ENCODE data around the gene CCNYL1. TPM values are rescaled to one million over a fixed set of nuclear protein-coding genes. Genes with fewer than 3 reads are reported as not detected.
"Not testable (repeated sequence)": the region's sequence is repeated elsewhere in the genome, so short reads cannot be mapped to it uniquely, and the experiment has no call there.

The CCNYL1 gene
- total RNA-seq, 1 experiment from 2014 or later: 7.0 TPM

DNA sequence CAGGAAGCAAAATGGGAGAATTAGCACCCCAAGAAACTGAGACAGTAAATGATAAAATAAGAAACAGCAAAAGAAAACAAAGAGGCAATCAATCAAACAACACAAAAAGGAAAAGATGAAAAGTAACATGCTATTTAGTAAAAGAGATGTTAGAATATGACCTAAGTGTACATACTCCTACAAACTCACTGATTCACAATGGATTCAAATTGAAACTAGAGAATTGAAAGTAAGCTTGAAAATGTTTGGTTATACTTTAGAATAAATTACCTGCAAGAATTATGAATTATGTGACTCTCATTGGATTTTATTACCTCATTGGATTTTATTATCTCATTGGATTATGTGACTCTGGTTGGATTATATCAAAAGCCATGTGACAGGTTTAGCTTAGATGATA is 22.8 kb upstream of the CCNYL1 start:
- H3K9me3 ChIP-seq (replicated peaks): no peaks in the 10 kb centered on the region
- H3K4me1 ChIP-seq (replicated peaks): peaks cover 9% of the 10 kb centered on the region
- no peak for DNase-seq (ENCODE audit: low read depth in 1 of 2, low spot score in 2 of 2)
- no peaks in the 10 kb centered on the region for H3K27me3 ChIP-seq (replicated peaks)
- H3K36me3 ChIP-seq: no peaks in the 10 kb centered on the region
- no peak overlapping the region for H3K4me3 ChIP-seq
- no peak overlapping the region for H3K27ac ChIP-seq

DNA sequence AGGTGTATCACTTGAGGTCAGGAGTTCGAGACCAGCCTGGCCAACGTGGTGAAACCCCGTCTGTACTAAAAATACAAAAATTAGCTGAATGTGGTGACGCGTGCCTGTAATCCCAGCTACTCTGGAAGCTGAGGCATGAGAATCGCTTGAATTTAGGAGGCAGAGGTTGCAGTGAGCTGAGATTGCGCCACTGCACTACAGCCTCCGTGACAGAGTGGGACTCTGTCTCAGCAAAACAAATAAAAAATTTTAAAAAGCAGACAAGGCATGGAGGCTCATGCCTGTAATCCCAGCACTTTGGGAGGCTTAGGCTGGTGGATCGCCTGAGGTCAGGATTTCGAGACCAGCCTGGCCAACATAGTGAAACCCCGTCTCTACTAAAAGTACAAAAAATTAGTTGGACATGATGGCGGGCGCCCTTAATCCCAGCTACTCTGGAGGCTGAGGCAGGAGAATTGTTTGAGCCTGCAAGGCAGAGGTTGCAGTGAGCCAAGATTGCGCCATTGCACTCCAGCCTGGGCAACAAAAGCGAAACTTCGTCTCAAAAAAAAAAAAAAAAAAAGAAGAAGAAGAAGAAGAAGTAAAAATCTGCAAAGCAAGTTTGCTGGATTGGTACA is 20.5 kb upstream of the CCNYL1 start:
- not testable (repeated sequence) for H3K27me3 ChIP-seq (replicated peaks); H3K9me3 ChIP-seq (replicated peaks); H3K4me3 ChIP-seq; H3K4me1 ChIP-seq (replicated peaks); H3K27ac ChIP-seq; H3K36me3 ChIP-seq; DNase-seq (ENCODE audit: low read depth in 1 of 2, low spot score in 2 of 2)

DNA sequence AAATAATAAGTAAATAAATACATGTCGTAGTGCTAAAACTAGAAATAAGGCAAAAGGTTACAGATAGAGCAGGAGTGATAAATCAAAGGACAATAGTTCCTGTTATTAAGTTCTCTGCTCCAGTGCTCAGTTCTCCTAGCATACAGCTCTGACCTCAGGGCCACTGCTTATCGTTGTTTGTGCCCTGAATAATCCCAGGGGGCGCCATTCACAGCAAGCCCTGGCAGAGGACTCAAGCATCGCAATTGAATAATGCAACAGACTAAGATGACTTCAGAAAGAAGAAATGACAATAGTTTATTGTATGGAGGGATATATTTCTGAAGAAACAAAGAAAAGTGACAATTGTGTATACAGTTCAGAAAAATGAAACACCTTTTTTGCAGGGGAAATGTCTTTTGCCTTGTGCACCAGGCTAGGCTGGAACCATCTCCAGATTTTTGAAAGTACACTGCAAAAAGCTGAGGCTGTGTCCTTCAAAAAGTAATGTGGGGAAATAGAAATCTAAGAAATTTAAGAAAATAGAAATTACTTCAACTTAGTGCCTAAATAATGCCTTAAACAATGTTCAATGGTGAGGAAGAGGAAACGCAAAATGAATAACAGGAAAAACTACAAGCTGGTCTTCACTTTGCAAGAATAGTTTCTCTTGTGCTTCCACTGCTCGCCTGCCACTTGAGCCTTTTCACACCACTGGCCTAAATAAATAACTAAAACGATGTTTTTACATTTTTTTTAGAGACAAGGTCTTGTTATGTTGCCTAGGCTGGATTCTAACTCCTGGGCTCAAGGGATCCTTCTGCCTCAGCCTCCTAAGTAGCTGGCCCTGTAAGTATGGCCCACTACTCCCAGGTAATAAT is 19.0 kb upstream of the CCNYL1 start:
- no peak for DNase-seq (ENCODE audit: low read depth in 1 of 2, low spot score in 2 of 2)

DNA sequence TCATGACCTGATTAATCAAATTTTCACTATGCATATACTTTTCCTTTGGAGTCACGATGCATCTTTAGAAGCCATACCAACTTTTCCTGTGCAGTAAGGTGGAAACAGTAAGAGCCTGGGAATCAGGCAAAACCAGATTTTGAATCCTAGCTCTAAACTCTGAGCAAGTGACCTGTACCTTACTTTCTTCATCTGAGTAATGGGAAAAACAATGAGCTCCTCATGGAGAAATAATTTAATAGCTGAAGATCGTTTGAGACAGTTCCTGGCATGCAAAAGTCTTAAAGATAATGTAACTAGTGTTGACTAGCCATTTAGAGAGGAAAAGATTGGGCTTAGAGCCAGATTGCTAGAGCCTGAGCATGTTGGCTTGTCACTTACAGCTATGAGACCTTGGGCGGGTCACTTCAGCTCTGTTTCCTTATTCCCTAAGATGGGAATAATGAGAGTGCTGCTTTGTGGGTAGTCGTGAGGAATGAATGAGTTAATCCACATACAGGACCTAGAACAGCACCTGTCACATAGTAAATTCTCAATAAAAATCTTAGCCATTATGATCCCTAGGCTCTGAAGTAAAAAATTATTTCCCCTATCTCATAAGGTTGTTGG is 17.7 kb upstream of the CCNYL1 start:
- Histone ChIP-seq H3K4me3 (no peak overlapping the region), H3K4me1 (replicated peaks) (no peaks in the 10 kb centered on the region), H3K27me3 (replicated peaks) (no peaks in the 10 kb centered on the region), H3K36me3 (no peaks in the 10 kb centered on the region), H3K9me3 (replicated peaks) (no peaks in the 10 kb centered on the region), H3K27ac (no peak overlapping the region)
- DNase-seq (ENCODE audit: low read depth in 1 of 2, low spot score in 2 of 2): no peak

More for the DNA sequence above, 19.0 kb upstream of the CCNYL1 start:
- Histone ChIP-seq H3K4me3 (no peak overlapping the region), H3K36me3 (no peaks in the 10 kb centered on the region), H3K27ac (no peak overlapping the region), H3K9me3 (replicated peaks) (no peaks in the 10 kb centered on the region), H3K4me1 (replicated peaks) (no peaks in the 10 kb centered on the region), H3K27me3 (replicated peaks) (no peaks in the 10 kb centered on the region)

DNA sequence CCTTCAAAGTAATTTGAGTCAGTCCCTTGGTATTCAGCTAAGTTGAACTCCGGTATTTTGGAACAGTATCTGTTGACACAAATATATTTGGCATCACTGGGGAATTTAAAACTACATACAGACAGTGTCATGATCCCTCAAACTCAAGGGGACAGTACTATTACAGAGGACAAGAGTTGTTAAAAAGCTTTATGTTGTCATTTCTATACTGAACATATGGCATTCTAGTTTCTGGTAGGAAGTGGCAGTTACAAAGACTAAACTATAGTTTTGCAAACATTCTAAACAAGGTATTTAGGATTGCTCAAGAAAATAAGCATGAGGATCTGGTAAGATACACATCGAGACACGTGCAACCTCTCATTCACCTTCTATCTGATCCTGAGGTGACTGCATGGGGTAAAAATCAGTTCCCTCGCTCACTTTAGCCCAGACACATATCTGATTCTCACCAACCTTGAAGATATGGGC is 16.6 kb upstream of the CCNYL1 start:
- DNase-seq (ENCODE audit: low read depth in 1 of 2, low spot score in 2 of 2): no peak
- Histone ChIP-seq H3K36me3 (no peaks in the 10 kb centered on the region), H3K9me3 (replicated peaks) (no peaks in the 10 kb centered on the region), H3K4me3 (no peak overlapping the region), H3K27me3 (replicated peaks) (no peaks in the 10 kb centered on the region), H3K4me1 (replicated peaks) (no peaks in the 10 kb centered on the region), H3K27ac (no peak overlapping the region)

DNA sequence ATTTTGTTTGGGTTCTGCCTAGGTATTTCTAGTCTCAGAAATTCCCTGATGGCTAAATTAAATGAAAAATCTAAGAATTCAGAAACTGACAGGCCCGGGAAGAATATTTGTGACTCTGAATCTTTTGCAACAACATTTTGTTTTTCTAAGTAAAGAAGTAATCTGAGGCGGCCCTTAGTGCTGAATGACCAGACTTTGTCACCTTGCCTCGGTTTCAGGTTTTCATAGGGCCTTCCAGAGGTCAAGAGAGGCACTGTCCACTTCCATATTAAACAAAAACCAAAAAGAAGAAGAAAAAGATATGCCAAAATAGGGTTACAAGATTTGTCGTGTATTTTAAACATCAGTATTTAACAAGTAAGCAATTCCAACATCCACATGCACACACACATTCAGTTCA is 16.1 kb upstream of the CCNYL1 start:
- Histone ChIP-seq H3K4me3 (no peak overlapping the region), H3K27ac (no peak overlapping the region), H3K4me1 (replicated peaks) (no peaks in the 10 kb centered on the region), H3K9me3 (replicated peaks) (no peaks in the 10 kb centered on the region), H3K36me3 (no peaks in the 10 kb centered on the region), H3K27me3 (replicated peaks) (no peaks in the 10 kb centered on the region)
- DNase-seq (ENCODE audit: low read depth in 1 of 2, low spot score in 2 of 2): no peak

GRCh38 chr2:207696911-207697310 is 14.5 kb upstream of the CCNYL1 start:
- H3K27ac ChIP-seq; H3K4me3 ChIP-seq; H3K27me3 ChIP-seq (replicated peaks); H3K9me3 ChIP-seq (replicated peaks); H3K36me3 ChIP-seq; H3K4me1 ChIP-seq (replicated peaks); DNase-seq (ENCODE audit: low read depth in 1 of 2, low spot score in 2 of 2): not testable (repeated sequence)

GRCh38 chr2:207697411-207697810 is 14.0 kb upstream of the CCNYL1 start:
- no peak overlapping the region for H3K27ac ChIP-seq
- H3K9me3 ChIP-seq (replicated peaks): no peaks in the 10 kb centered on the region
- H3K4me1 ChIP-seq (replicated peaks): no peaks in the 10 kb centered on the region
- H3K4me3 ChIP-seq: no peak overlapping the region
- no peak for DNase-seq (ENCODE audit: low read depth in 1 of 2, low spot score in 2 of 2)
- H3K36me3 ChIP-seq: no peaks in the 10 kb centered on the region
- no peaks in the 10 kb centered on the region for H3K27me3 ChIP-seq (replicated peaks)

- no peak overlapping the region for H3K4me3 ChIP-seq
- no peaks in the 10 kb centered on the region for H3K27me3 ChIP-seq (replicated peaks)
- no peak overlapping the region for H3K27ac ChIP-seq
- no peaks in the 10 kb centered on the region for H3K36me3 ChIP-seq
- DNase-seq (ENCODE audit: low read depth in 1 of 2, low spot score in 2 of 2): no peak
- no peaks in the 10 kb centered on the region for H3K4me1 ChIP-seq (replicated peaks)
- H3K9me3 ChIP-seq (replicated peaks): no peaks in the 10 kb centered on the region
Observed at GRCh38 chr2:207698301-207698700, 13.1 kb upstream of the CCNYL1 start.

GRCh38 chr2:207704078-207704477 is 7.4 kb upstream of the CCNYL1 start:
- no peak for DNase-seq (ENCODE audit: low read depth in 1 of 2, low spot score in 2 of 2)
- no peak overlapping the region for H3K27ac ChIP-seq
- H3K4me3 ChIP-seq: no peak overlapping the region
- no peaks in the 10 kb centered on the region for H3K36me3 ChIP-seq
- no peaks in the 10 kb centered on the region for H3K9me3 ChIP-seq (replicated peaks)
- H3K27me3 ChIP-seq (replicated peaks): no peaks in the 10 kb centered on the region
- H3K4me1 ChIP-seq (replicated peaks): no peaks in the 10 kb centered on the region; the same call in 1 of the 2 replicates

DNA sequence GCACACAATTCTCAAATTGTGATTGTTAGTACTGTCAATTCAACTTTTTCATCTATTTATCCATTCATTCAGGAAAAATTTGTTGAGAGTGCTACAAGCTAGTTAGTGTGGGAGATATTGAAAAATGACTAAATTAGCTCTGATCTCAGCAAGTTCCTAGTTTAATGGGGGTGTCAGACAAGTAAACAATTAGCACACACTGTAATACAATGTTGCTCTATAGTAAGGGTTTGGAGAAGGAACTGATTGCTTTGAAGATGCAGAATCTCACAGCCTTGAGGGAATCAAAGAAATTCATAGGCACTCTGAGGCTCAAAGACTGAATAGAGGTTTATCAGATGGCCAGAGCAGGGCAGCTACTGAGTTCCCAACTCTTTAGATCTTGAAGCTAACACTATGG is 6.8 kb upstream of the CCNYL1 start:
- H3K36me3 ChIP-seq: no peaks in the 10 kb centered on the region
- H3K4me1 ChIP-seq (replicated peaks): no peaks in the 10 kb centered on the region; the same call in 1 of the 2 replicates
- DNase-seq (ENCODE audit: low read depth in 1 of 2, low spot score in 2 of 2): no peak
- H3K27me3 ChIP-seq (replicated peaks): no peaks in the 10 kb centered on the region
- H3K27ac ChIP-seq: no peak overlapping the region
- H3K9me3 ChIP-seq (replicated peaks): no peaks in the 10 kb centered on the region
- H3K4me3 ChIP-seq: no peak overlapping the region

GRCh38 chr2:207706936-207707860 is 4.2 kb upstream of the CCNYL1 start:
- Histone ChIP-seq H3K4me3 (no peak overlapping the region), H3K36me3 (0 out of 2 replicates have a peak, but pooled peaks cover 3% of the 10 kb centered on the region), H3K4me1 (replicated peaks) (peaks cover 7% of the 10 kb centered on the region), H3K27ac (no peak overlapping the region), H3K27me3 (replicated peaks) (no peaks in the 10 kb centered on the region), H3K9me3 (replicated peaks) (no peaks in the 10 kb centered on the region)
- no peak for DNase-seq (ENCODE audit: low read depth in 1 of 2, low spot score in 2 of 2)

DNA sequence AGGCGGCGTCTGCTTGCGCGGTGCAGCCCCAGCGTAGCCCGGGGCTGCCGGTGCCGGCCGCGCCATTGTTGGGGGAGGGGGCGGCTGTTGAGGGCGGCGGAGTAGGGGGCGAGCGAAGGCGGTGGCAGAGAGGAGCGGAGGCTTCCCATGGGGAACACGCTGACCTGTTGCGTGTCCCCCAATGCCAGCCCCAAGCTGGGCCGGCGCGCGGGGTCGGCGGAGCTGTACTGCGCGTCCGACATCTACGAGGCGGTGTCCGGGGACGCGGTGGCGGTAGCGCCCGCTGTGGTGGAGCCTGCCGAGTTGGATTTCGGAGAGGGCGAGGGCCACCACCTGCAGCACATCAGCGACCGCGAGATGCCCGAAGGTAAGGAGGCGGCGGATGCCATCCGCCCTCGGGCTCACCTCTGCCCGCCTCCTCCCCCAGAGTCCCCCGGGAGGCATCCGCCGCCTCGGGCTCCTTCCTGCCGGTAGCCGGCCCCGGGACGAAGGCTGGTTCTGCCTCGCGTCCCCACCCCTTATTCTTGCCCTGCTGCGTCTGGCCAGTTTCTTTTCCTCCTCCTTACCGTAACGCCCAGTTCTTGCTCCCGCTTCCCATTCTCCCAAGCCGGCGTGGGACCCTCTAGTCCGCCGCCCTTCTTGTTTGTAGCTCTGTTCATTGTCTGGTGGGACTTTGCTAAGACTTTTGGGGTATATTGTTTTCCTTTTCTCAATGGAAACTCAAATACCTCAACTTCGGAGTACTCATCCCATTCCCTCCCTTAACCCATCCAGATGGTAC is 500 bp downstream of the CCNYL1 start:
- H3K36me3 ChIP-seq: peaks cover 3% of the 10 kb centered on the region; the same call in 1 of the 2 replicates
- peak; percentile 49 to 53 for DNase-seq (ENCODE audit: low read depth in 1 of 2, low spot score in 2 of 2)
- no peaks in the 10 kb centered on the region for H3K27me3 ChIP-seq (replicated peaks)
- peaks cover 16% of the 10 kb centered on the region for H3K4me1 ChIP-seq (replicated peaks)
- H3K4me3 ChIP-seq: peak overlapping the region; percentile 87
- H3K9me3 ChIP-seq (replicated peaks): no peaks in the 10 kb centered on the region
- H3K27ac ChIP-seq: peak overlapping the region; percentile 42; the same call in 1 of the 2 replicates

Data from SJSA1 (cell line).